IMR-90 (cell line): Measurements from ENCODE around the gene NRIP3. TPM values are rescaled to one million over a fixed set of nuclear protein-coding genes. Genes with fewer than 3 reads are reported as not detected.
A peak's percentile ranks its signal among the peaks of the same experiment; 100 is the strongest.

Experiments
- ATAC-seq: fragments of 200-7000 bp; cut with Tn5 transposase; 2 replicates; pipeline ENCODE4 v1.9.1; 2020; ENCODE audit warnings: low read depth, mild to moderate bottlenecking, moderate library complexity
- BruUV-seq: library from RNA; stranded (reverse); fragments of 400-500 nt; replicated peaks from 2 replicates; lab custom pipeline; 2021; lab: Mats Ljungman, UMichigan
- CTCF ChIA-PET: fragments of 300-600 bp; formaldehyde crosslinking; extraction: SDS; loops from one replicate; lab custom pipeline; 2021; ENCODE audit warnings: antibody characterized with exemption; lab: Yijun Ruan, JAX
- POLR2A ChIA-PET: fragments of 300-600 bp; sonication (Branson Sonifier 250); formaldehyde crosslinking; loops from one replicate; lab custom pipeline; 2022; ENCODE audit warnings: antibody characterized with exemption; ENCODE audit not compliant: unreplicated experiment; lab: Charles Lee
- DNase-seq: peaks from one replicate; pipeline ENCODE4 v3.0.0; 2013
- H2AFZ ChIP-seq: replicated peaks from 2 replicates; pipeline ENCODE3; 2013; ENCODE audit warnings: low read length, mild to moderate bottlenecking; ENCODE audit not compliant: poor library complexity
- H2AK5ac ChIP-seq: 2 replicates; pipeline ENCODE4 v1.6.1; 2013; ENCODE audit warnings: low read depth, low read length, inconsistent platforms
- H2AK9ac ChIP-seq: replicated peaks from 2 replicates; pipeline ENCODE3; 2013; ENCODE audit warnings: mild to moderate bottlenecking, low read depth, low read length, moderate library complexity; ENCODE audit not compliant: poor library complexity
- H2BK120ac ChIP-seq: 2 replicates; pipeline ENCODE4 v1.6.1; 2013; ENCODE audit warnings: low read depth, low read length, inconsistent platforms
- H2BK15ac ChIP-seq: 3 replicates; pipeline ENCODE4 v1.6.1; 2013; ENCODE audit warnings: low read depth, low read length, inconsistent platforms
- H2BK20ac ChIP-seq: 2 replicates; pipeline ENCODE4 v1.6.1; 2013; ENCODE audit warnings: low read depth, mild to moderate bottlenecking, inconsistent platforms, low read length, moderate library complexity
- H2BK5ac ChIP-seq: 2 replicates; pipeline ENCODE4 v1.6.1; 2013; ENCODE audit warnings: mild to moderate bottlenecking, low read depth, low read length, inconsistent platforms; ENCODE audit not compliant: poor library complexity, severe bottlenecking
- H3K14ac ChIP-seq: replicated peaks from 2 replicates; pipeline ENCODE4 v1.6.1; 2013; ENCODE audit warnings: low read depth, low read length, inconsistent platforms
- H3K18ac ChIP-seq: 2 replicates; pipeline ENCODE4 v1.6.1; 2013; ENCODE audit warnings: low read depth, low read length, control low read depth
- H3K23ac ChIP-seq: 2 replicates; pipeline ENCODE4 v1.6.1; 2013; ENCODE audit warnings: low read depth, low read length, inconsistent platforms
- H3K27ac ChIP-seq: 2 replicates; pipeline ENCODE4 v1.5.1; 2013; ENCODE audit warnings: mild to moderate bottlenecking, control low read depth, low read length; ENCODE audit not compliant: insufficient read depth
- H3K27me3 ChIP-seq: 2 replicates; pipeline ENCODE4 v1.6.1; 2013; ENCODE audit warnings: low read length; ENCODE audit not compliant: control insufficient read depth, insufficient read depth
- H3K36me3 ChIP-seq: 2 replicates; pipeline ENCODE4 v1.6.1; 2013; ENCODE audit warnings: low read length, mixed read lengths; ENCODE audit not compliant: control insufficient read depth, insufficient read depth
- H3K4ac ChIP-seq: 2 replicates; pipeline ENCODE4 v1.6.1; 2013; ENCODE audit warnings: low read depth, low read length, inconsistent platforms
- H3K4me1 ChIP-seq: 2 replicates; pipeline ENCODE4 v1.6.1; 2013; ENCODE audit warnings: low read length, mixed read lengths; ENCODE audit not compliant: control insufficient read depth, insufficient read depth
- H3K4me2 ChIP-seq: 2 replicates; pipeline ENCODE4 v1.6.1; 2013; ENCODE audit warnings: low read depth, mild to moderate bottlenecking, control low read depth, low read length, moderate library complexity
- H3K4me3 ChIP-seq: 2 replicates; pipeline ENCODE4 v1.5.1; 2013; ENCODE audit warnings: low read depth, mild to moderate bottlenecking, control low read depth, low read length, moderate library complexity; ENCODE audit not compliant: insufficient read depth
- H3K56ac ChIP-seq: 2 replicates; pipeline ENCODE4 v1.6.1; 2013; ENCODE audit warnings: low read length, inconsistent platforms; ENCODE audit not compliant: insufficient read depth; ENCODE audit errors: extremely low read depth
- H3K79me1 ChIP-seq, 2 experiments: 2 replicates each; pipeline ENCODE4 v1.6.1; 2013; ENCODE audit warnings: low read length in 2 of 2, inconsistent platforms in 1 of 2, low read depth in 1 of 2
- H3K9ac ChIP-seq: 2 replicates; pipeline ENCODE4 v1.6.1; 2013; ENCODE audit warnings: low read depth, low read length, control low read depth
- H3K9me1 ChIP-seq: 2 replicates; pipeline ENCODE4 v1.6.1; 2013; ENCODE audit warnings: low read length, inconsistent platforms; ENCODE audit not compliant: insufficient read depth
- H3K9me3 ChIP-seq: 2 replicates; pipeline ENCODE4 v1.6.1; 2013; ENCODE audit warnings: low read length; ENCODE audit not compliant: control insufficient read depth, insufficient read depth
- H4K20me1 ChIP-seq: 2 replicates; pipeline ENCODE4 v1.6.1; 2013; ENCODE audit warnings: low read length, inconsistent platforms; ENCODE audit not compliant: insufficient read depth
- H4K5ac ChIP-seq: 2 replicates; pipeline ENCODE4 v1.6.1; 2013; ENCODE audit warnings: mild to moderate bottlenecking, low read depth, low read length, control low read depth
- H4K8ac ChIP-seq, 2 experiments: 2 replicates each; pipeline ENCODE4 v1.6.1; 2013; ENCODE audit warnings: low read depth in 2 of 2, low read length in 2 of 2, control low read depth in 1 of 2, inconsistent platforms in 1 of 2
- H4K91ac ChIP-seq: 2 replicates; pipeline ENCODE4 v1.6.1; 2013; ENCODE audit warnings: low read depth, low read length, inconsistent platforms; ENCODE audit not compliant: insufficient read depth
- BHLHE40 ChIP-seq: fragments of 150-350 bp; IDR thresholded peaks from 2 replicates; pipeline ENCODE4 v1.6.1; 2016; ENCODE audit warnings: mild to moderate bottlenecking, low read depth, low read length
- CEBPB ChIP-seq: IDR thresholded peaks from 2 replicates; pipeline ENCODE4 v1.6.1; 2012; ENCODE audit warnings: low read depth, low read length, improper control_type of control experiment
- CHD1 ChIP-seq: IDR thresholded peaks from 2 replicates; pipeline ENCODE4 v1.6.1; 2012; ENCODE audit warnings: low read depth, low read length, improper control_type of control experiment
- CTCF ChIP-seq: conservative IDR thresholded peaks from 2 replicates; pipeline ENCODE4 v1.5.1; 2012; ENCODE audit warnings: mild to moderate bottlenecking, low read depth, low read length, improper control_type of control experiment
- ELK1 ChIP-seq: fragments of 150-350 bp; IDR thresholded peaks from 2 replicates; pipeline ENCODE4 v1.6.1; 2016; ENCODE audit warnings: low read depth, mild to moderate bottlenecking, low read length, moderate library complexity, borderline replicate concordance
- FOS ChIP-seq: fragments of 150-350 bp; IDR thresholded peaks from 2 replicates; pipeline ENCODE4 v1.6.1; 2016; ENCODE audit warnings: low read depth, low read length
- MAFK ChIP-seq: IDR thresholded peaks from 2 replicates; pipeline ENCODE4 v1.6.1; 2012; ENCODE audit warnings: low read depth, low read length, improper control_type of control experiment
- MAZ ChIP-seq: IDR thresholded peaks from 2 replicates; pipeline ENCODE4 v1.6.1; 2012; ENCODE audit warnings: low read depth, mild to moderate bottlenecking, low read length, improper control_type of control experiment, moderate library complexity, borderline replicate concordance
- MXI1 ChIP-seq: IDR thresholded peaks from 2 replicates; pipeline ENCODE4 v1.6.1; 2012; ENCODE audit warnings: low read depth, mild to moderate bottlenecking, low read length, moderate library complexity, borderline replicate concordance
- NFE2L2 ChIP-seq: fragments of 150-350 bp; IDR thresholded peaks from 2 replicates; pipeline ENCODE4 v1.6.1; 2016; ENCODE audit warnings: low read depth, mild to moderate bottlenecking, low read length
- POLR2A ChIP-seq: IDR thresholded peaks from 2 replicates; pipeline ENCODE4 v1.6.1; 2012; ENCODE audit warnings: mild to moderate bottlenecking, low read depth, low read length
- RAD21 ChIP-seq: IDR thresholded peaks from 2 replicates; pipeline ENCODE4 v1.6.1; 2012; ENCODE audit warnings: low read length, improper control_type of control experiment
- RCOR1 ChIP-seq: IDR thresholded peaks from 2 replicates; pipeline ENCODE4 v1.6.1; 2012; ENCODE audit warnings: mild to moderate bottlenecking, low read length, improper control_type of control experiment; ENCODE audit not compliant: insufficient replicate concordance
- RFX5 ChIP-seq: IDR thresholded peaks from 2 replicates; pipeline ENCODE4 v1.8.0; 2012; ENCODE audit warnings: low read depth, mild to moderate bottlenecking, low read length, moderate library complexity
- SMC3 ChIP-seq: fragments of 150-350 bp; IDR thresholded peaks from 2 replicates; pipeline ENCODE4 v1.6.1; 2016; ENCODE audit warnings: low read depth, mild to moderate bottlenecking, antibody characterized with exemption, low read length, moderate library complexity
- USF2 ChIP-seq: fragments of 150-350 bp; IDR thresholded peaks from 2 replicates; pipeline ENCODE4 v1.6.1; 2017; ENCODE audit warnings: mild to moderate bottlenecking, antibody characterized with exemption, low read length, low read depth
- WGBS, 2 experiments: methylation state at CpG; one replicate each; pipeline versions ENCODE4 v1.1.5 to v1.1.7; 2013; ENCODE audit warnings: missing lambda C conversion rate in 2 of 2; ENCODE audit not compliant: insufficient read length in 1 of 2; ENCODE audit errors: extremely low coverage in 2 of 2; 5-methylcytosine and 5-hydroxymethylcytosine counted together
- dilution Hi-C: fragments of 300-500 bp; cut with HindIII; formaldehyde crosslinking; loops from one replicate; pipeline ENCODE4 v1.14.3; 2018; ENCODE audit warnings: low sequenced_read_pairs; ENCODE audit not compliant: unreplicated experiment
- in situ Hi-C: fragments of 300-500 bp; cut with MboI; formaldehyde crosslinking; loops from 3 replicates; pipeline ENCODE4 v1.14.3; 2019; ENCODE audit warnings: low sequenced_read_pairs, inconsistent platforms, mixed read lengths
- intact Hi-C: fragments of 100-400 bp; cut with micrococcal nuclease; formaldehyde crosslinking; loops from 2 replicates; pipeline ENCODE4 v1.10.0; 2022
- polyA plus RNA-seq, 3 experiments: library from polyadenylated mRNA; depleted of rRNA; stranded (reverse); fragments of >200 nt; gene quantifications; 2 replicates each; pipeline ENCODE4 v1.2.3, GENCODE V29; 2012; ENCODE audit warnings: low replicate concordance in 1 of 3
- total RNA-seq: library from RNA; depleted of rRNA; stranded (reverse); fragments of >200 nt; gene quantifications from 2 replicates; pipeline ENCODE4 v1.2.3, GENCODE V29; 2012

NRIP3 gene
- total and polyA plus RNA-seq, 2 of the 4 experiments (the other 2 are of a cell fraction) = 11.5 to 43.6 TPM

GRCh38 chr11:9001736-9002135, 2.1 kb downstream of the NRIP3 start:
- dilution Hi-C loops = no loop called here
- Histone ChIP-seq H3K4me1 (peaks cover 7% of the 10 kb centered on the region; the same call in 1 of the 2 replicates), H3K14ac (no peak overlapping the region), H4K8ac (no peak overlapping the region), H2BK15ac (no peak overlapping the region), H3K27me3 (peaks cover 30% of the 10 kb centered on the region), H3K4ac (no peak overlapping the region), H3K4me3 (no peak overlapping the region), H4K5ac (no peak overlapping the region), H2BK120ac (no peak overlapping the region), H3K36me3 (no peaks in the 10 kb centered on the region), H3K18ac (no peak overlapping the region), H2BK20ac (no peak overlapping the region), H2AK5ac (no peak overlapping the region), H3K56ac (no peak overlapping the region), H4K91ac (no peak overlapping the region), H2BK5ac (peak overlapping the region; percentile 32), H3K4me2 (peak overlapping the region; percentile 40; the same call in 1 of the 2 replicates), H3K9me3 (no peaks in the 10 kb centered on the region), H3K27ac (no peak overlapping the region), H3K23ac (no peak overlapping the region), H4K20me1 (no peaks in the 10 kb centered on the region), H3K9ac (no peak overlapping the region), H2AK9ac (no peak overlapping the region), H2AFZ (peak overlapping the region; percentile 7), H3K9me1 (no peaks in the 10 kb centered on the region; the same call in 1 of the 2 replicates), H3K79me1 (peaks cover 7 to 25% of the 10 kb centered on the region in 2 experiments; a peak in 3 of 4 replicates)
- in situ Hi-C loops = loop anchor here (25.0 kb wide), 1 partner anchor 511 kb away; no protein-coding TSS in a partner anchor
- ChIA-PET POLR2A (interaction anchor here (0.6 kb wide), 1 partner anchor 42 kb away, joined by 3 read pairs; no protein-coding TSS in a partner anchor), CTCF (no interaction called here)
- DNase-seq = peak; percentile 95
- BruUV-seq = TSS peak; percentile 31
- intact Hi-C loops = no loop called here
- ATAC-seq = peak; percentile 77
- WGBS, 2 experiments = no CpG with 5 or more reads among the region's 6 CpGs
- TF ChIP-seq ELK1 = no peak
- TF ChIP-seq MAZ = no peak
- TF ChIP-seq MAFK = no peak
- TF ChIP-seq FOS = peak; percentile 73; the same call in 1 of the 2 replicates
- TF ChIP-seq NFE2L2 = no peak
- peak; percentile 73 for TF ChIP-seq MXI1
- no peak; the same call in 1 of the 2 replicates for TF ChIP-seq USF2
- peak; percentile 52 for TF ChIP-seq BHLHE40
- TF ChIP-seq SMC3 = no peak
- TF ChIP-seq RCOR1 = no peak
- no peak for TF ChIP-seq CTCF
- peak; percentile 55; the same call in 1 of the 2 replicates for TF ChIP-seq CEBPB
- no peak for TF ChIP-seq RAD21
- no peak for TF ChIP-seq POLR2A
- TF ChIP-seq CHD1 = no peak
- TF ChIP-seq RFX5 = no peak
